ENCODE measurements around the gene FEV.

The FEV gene

GRCh38 chr2:218979846-218980734, 4.9 kb downstream of the FEV start:
- DNase-seq (ENCODE audit: low read depth in 2 of 2) = peak; percentile 70 to 85

- no peak for DNase-seq (ENCODE audit: low read depth in 2 of 2)
These were observed 9.8 kb downstream of the FEV start for GRCh38 chr2:218975060-218975777.

GRCh38 chr2:218970894-218971293, 14.1 kb downstream of the FEV start:
- DNase-seq (ENCODE audit: low read depth in 2 of 2) = no peak

- DNase-seq (ENCODE audit: low read depth in 2 of 2) = no peak
These were observed 20.8 kb downstream of the FEV start for GRCh38 chr2:218964041-218964771.

- DNase-seq (ENCODE audit: low read depth in 2 of 2) = no peak
These were observed 21.4 kb downstream of the FEV start for GRCh38 chr2:218963601-218964000.

- DNase-seq (ENCODE audit: low read depth in 2 of 2) = peak in 1 of 2 experiments; percentile 52
These were observed 22.0 kb downstream of the FEV start for GRCh38 chr2:218962859-218963492.

- no peak for DNase-seq (ENCODE audit: low read depth in 2 of 2)
These were observed 23.1 kb downstream of the FEV start for GRCh38 chr2:218961651-218962570.

GRCh38 chr2:218961229-218961628, 23.8 kb downstream of the FEV start:
- DNase-seq (ENCODE audit: low read depth in 2 of 2) = no peak

GRCh38 chr2:218960309-218961165, 24.4 kb downstream of the FEV start:
- no peak for DNase-seq (ENCODE audit: low read depth in 2 of 2)

GRCh38 chr2:218959761-218960308, 25.1 kb downstream of the FEV start:
- no peak for DNase-seq (ENCODE audit: low read depth in 2 of 2)

- DNase-seq (ENCODE audit: low read depth in 2 of 2) = peak; percentile 59 to 77
These were observed 25.7 kb downstream of the FEV start, which contains the start of gene CDK5R2 for GRCh38 chr2:218959141-218959731. Gene CDK5R2, plus strand, starts transcription at chr2:218959666. Its CDS starts 155 bp downstream, at chr2:218959821.

GRCh38 chr2:218958276-218958675, 26.7 kb downstream of the FEV start:
- no peak for DNase-seq (ENCODE audit: low read depth in 2 of 2)

- no peak for DNase-seq (ENCODE audit: low read depth in 2 of 2)
These were observed 27.3 kb downstream of the FEV start for GRCh38 chr2:218957671-218958070.

GRCh38 chr2:218956039-218956438, 28.9 kb downstream of the FEV start:
- no peak for DNase-seq (ENCODE audit: low read depth in 2 of 2)

- DNase-seq (ENCODE audit: low read depth in 2 of 2) = no peak
These were observed 30.3 kb downstream of the FEV start for GRCh38 chr2:218954541-218955300.

- no peak for DNase-seq (ENCODE audit: low read depth in 2 of 2)
These were observed 31.5 kb downstream of the FEV start for GRCh38 chr2:218953366-218953954.

- DNase-seq (ENCODE audit: low read depth in 2 of 2) = no peak
These were observed 32.8 kb downstream of the FEV start for GRCh38 chr2:218952160-218952559.

GRCh38 chr2:218946621-218947020, 38.4 kb downstream of the FEV start:
- no peak for DNase-seq (ENCODE audit: low read depth in 2 of 2)
